ENCODE results near the gene TAS2R46. TPM values are rescaled to one million over a fixed set of nuclear protein-coding genes. Genes with fewer than 3 reads are reported as not detected.
"Not testable (repeated sequence)": the region's sequence is repeated elsewhere in the genome, so short reads cannot be mapped to it uniquely, and the experiment has no call there.

TAS2R46 gene
- total RNA-seq, 1 experiment from 2014 or later = 1.2 TPM

DNA sequence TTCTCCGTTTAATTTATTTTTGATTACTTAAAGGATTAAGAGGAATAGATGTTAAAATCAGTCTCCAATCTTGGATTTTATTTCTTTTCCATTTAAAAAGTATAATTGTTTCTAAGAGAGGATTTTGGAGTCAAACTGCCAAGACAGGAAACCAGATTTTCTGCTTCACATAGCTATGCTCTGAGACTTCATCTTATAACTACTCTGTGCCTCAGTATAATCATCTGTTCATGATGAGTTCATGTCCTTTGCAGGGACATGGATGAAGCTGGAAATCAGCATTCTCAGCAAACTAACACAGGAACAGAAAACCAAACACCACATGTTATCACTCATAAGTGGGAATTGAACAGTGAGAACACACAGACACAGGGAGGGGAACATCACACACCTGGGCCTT lies 21.9 kb downstream of the TAS2R46 start:
- TF ChIP-seq EZH2 (IDR thresholded peaks at IDR 0.05; ENCODE audit: low read depth) = no peak
- TF ChIP-seq CTCF (conservative IDR thresholded peaks at IDR 0.05) = no peak
- DNase-seq = no peak
- H3K4me2 ChIP-seq = no peak overlapping the region
- H2AFZ ChIP-seq = no peak overlapping the region
- BruUV-seq (replicated peaks) = no TSS peak
- no peaks in the 10 kb centered on the region for H3K79me2 ChIP-seq (ENCODE audit: low read depth)
- H3K36me3 ChIP-seq (ENCODE audit: low read depth) = 0 out of 2 replicates have a peak, but pooled peaks cover 6% of the 10 kb centered on the region
- H3K27me3 ChIP-seq (ENCODE audit: insufficient read depth, low read depth) = no peaks in the 10 kb centered on the region
- no peaks in the 10 kb centered on the region for H4K20me1 ChIP-seq (ENCODE audit: insufficient read depth)
- intact Hi-C loops (cut with micrococcal nuclease; ENCODE audit: unreplicated experiment) = no loop called here
- no peaks in the 10 kb centered on the region for H3K9me2 ChIP-seq (ENCODE audit: insufficient read depth)
- no peak overlapping the region for H3K4me3 ChIP-seq
- H3K9me3 ChIP-seq (ENCODE audit: insufficient read depth, low read depth) = no peaks in the 10 kb centered on the region
- H3K27ac ChIP-seq = no peak overlapping the region
- no peaks in the 10 kb centered on the region for H3K4me1 ChIP-seq (replicated peaks; ENCODE audit: insufficient read depth)
- CTCF ChIA-PET = no interaction called here
- POLR2A ChIA-PET (ENCODE audit: unreplicated experiment) = no interaction called here
- H3F3A ChIP-seq (ENCODE audit: insufficient read depth, low read depth) = no peaks in the 10 kb centered on the region

DNA sequence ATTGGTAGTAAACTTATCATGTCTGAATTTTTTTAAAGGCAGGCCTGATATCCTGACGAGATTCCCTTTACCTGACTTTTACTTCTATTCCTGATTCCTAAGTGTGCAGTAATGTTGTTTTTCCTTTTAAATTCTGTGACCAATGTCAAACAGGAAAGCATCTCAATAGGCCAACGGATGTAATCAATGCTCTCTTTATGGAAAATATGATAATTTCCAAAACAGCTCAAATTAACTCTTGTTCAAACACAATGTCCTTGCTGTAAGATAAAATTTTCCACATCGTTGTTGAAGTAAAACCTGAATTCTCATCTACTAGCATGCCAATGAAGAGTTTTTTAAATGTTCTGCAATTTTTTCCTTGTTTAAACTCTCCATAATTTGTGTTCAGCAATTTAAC lies 22.9 kb downstream of the TAS2R46 start:
- TF ChIP-seq CTCF (conservative IDR thresholded peaks at IDR 0.05) = no peak
- Histone ChIP-seq H3F3A (ENCODE audit: insufficient read depth, low read depth) (no peaks in the 10 kb centered on the region), H3K4me3 (no peak overlapping the region), H4K20me1 (ENCODE audit: insufficient read depth) (no peaks in the 10 kb centered on the region), H2AFZ (no peak overlapping the region), H3K27me3 (ENCODE audit: insufficient read depth, low read depth) (no peaks in the 10 kb centered on the region), H3K9me2 (ENCODE audit: insufficient read depth) (no peaks in the 10 kb centered on the region), H3K4me2 (no peak overlapping the region), H3K36me3 (ENCODE audit: low read depth) (0 out of 2 replicates have a peak, but pooled peaks cover 6% of the 10 kb centered on the region), H3K27ac (no peak overlapping the region), H3K4me1 (replicated peaks; ENCODE audit: insufficient read depth) (no peaks in the 10 kb centered on the region), H3K79me2 (ENCODE audit: low read depth) (no peaks in the 10 kb centered on the region), H3K9me3 (ENCODE audit: insufficient read depth, low read depth) (no peaks in the 10 kb centered on the region)
- BruUV-seq (replicated peaks) = no TSS peak
- ChIA-PET POLR2A (ENCODE audit: unreplicated experiment) (no interaction called here), CTCF (no interaction called here)
- intact Hi-C loops (cut with micrococcal nuclease; ENCODE audit: unreplicated experiment) = loop anchor here (1.0 kb wide), 1 partner anchor 26 kb away; no protein-coding TSS in a partner anchor
- DNase-seq = no peak

GRCh38 chr12:11033959-11034358 lies 28.1 kb downstream of the TAS2R46 start:
- H3F3A ChIP-seq (ENCODE audit: insufficient read depth, low read depth); H3K4me3 ChIP-seq; H3K27ac ChIP-seq; H3K9me2 ChIP-seq (ENCODE audit: insufficient read depth); H3K27me3 ChIP-seq (ENCODE audit: insufficient read depth, low read depth); DNase-seq; H3K4me2 ChIP-seq; POLR2A ChIA-PET (ENCODE audit: unreplicated experiment); BruUV-seq (replicated peaks); intact Hi-C loops (cut with micrococcal nuclease; ENCODE audit: unreplicated experiment); CTCF ChIA-PET; H3K9me3 ChIP-seq (ENCODE audit: insufficient read depth, low read depth); H3K79me2 ChIP-seq (ENCODE audit: low read depth); H4K20me1 ChIP-seq (ENCODE audit: insufficient read depth); H2AFZ ChIP-seq; H3K4me1 ChIP-seq (replicated peaks; ENCODE audit: insufficient read depth); H3K36me3 ChIP-seq (ENCODE audit: low read depth): not testable (repeated sequence)

GRCh38 chr12:11031307-11031706 lies 30.8 kb downstream of the TAS2R46 start, which contains the start of gene TAS2R31:
Gene TAS2R31 (minus strand): TSS chr12:11031407. CDS start chr12:11031335, 72 bp downstream.
- H3K4me3 ChIP-seq = no peak within 1 kb of the TSS
- TF ChIP-seq CTCF (conservative IDR thresholded peaks at IDR 0.05) (no peak), EZH2 (IDR thresholded peaks at IDR 0.05; ENCODE audit: low read depth) (no peak)
- no peaks in the 10 kb centered on the region for H3K9me3 ChIP-seq (ENCODE audit: insufficient read depth, low read depth)
- CTCF ChIA-PET = no interaction called here
- DNase-seq = no peak
- no peaks in the 10 kb centered on the region for H3K4me1 ChIP-seq (replicated peaks; ENCODE audit: insufficient read depth)
- H4K20me1 ChIP-seq (ENCODE audit: insufficient read depth) = no peaks in the 10 kb centered on the region
- no peak within 1 kb of the TSS for H2AFZ ChIP-seq
- no peaks in the 10 kb centered on the region for H3K27me3 ChIP-seq (ENCODE audit: insufficient read depth, low read depth)
- POLR2A ChIA-PET (ENCODE audit: unreplicated experiment) = no interaction called here
- H3K79me2 ChIP-seq (ENCODE audit: low read depth) = no peaks in the 10 kb centered on the region
- H3K36me3 ChIP-seq (ENCODE audit: low read depth) = no peaks in the 10 kb centered on the region
- H3K9me2 ChIP-seq (ENCODE audit: insufficient read depth) = no peaks in the 10 kb centered on the region
- no peaks in the 10 kb centered on the region for H3F3A ChIP-seq (ENCODE audit: insufficient read depth, low read depth)
- H3K27ac ChIP-seq = no peak within 1 kb of the TSS
- no TSS peak for BruUV-seq (replicated peaks)
- intact Hi-C loops (cut with micrococcal nuclease; ENCODE audit: unreplicated experiment) = no loop called here
- no peak within 1 kb of the TSS for H3K4me2 ChIP-seq

Measured in PC-9 (cell line).